ES-I3 (cell line): ENCODE data around the gene LYZL2.
"Not testable (repeated sequence)": the region's sequence is repeated elsewhere in the genome, so short reads cannot be mapped to it uniquely, and the experiment has no call there.

ENCODE experiments used
- H3K36me3 ChIP-seq: 2 replicates; pipeline ENCODE4 v1.6.1; 2013; ENCODE audit warnings: mild to moderate bottlenecking, low read length, control low read depth, moderate library complexity; ENCODE audit not compliant: insufficient read depth
- H3K4me1 ChIP-seq: 2 replicates; pipeline ENCODE4 v1.6.1; 2013; ENCODE audit warnings: mild to moderate bottlenecking, control low read depth, low read length; ENCODE audit not compliant: insufficient read depth
- H3K9ac ChIP-seq: 2 replicates; pipeline ENCODE4 v1.6.1; 2013; ENCODE audit warnings: low read depth, mild to moderate bottlenecking, low read length, moderate library complexity
- H3K9me3 ChIP-seq: 2 replicates; pipeline ENCODE4 v1.6.1; 2013; ENCODE audit warnings: mild to moderate bottlenecking, low read length, moderate library complexity; ENCODE audit not compliant: control insufficient read depth, insufficient read depth

Gene LYZL2

GRCh38 chr10:30629653-30630052 is at the start of gene LYZL2:
Gene LYZL2 (minus strand): TSS chr10:30629753. CDS start chr10:30626915, 2,838 bp downstream.
- H3K9ac ChIP-seq: no peak within 1 kb of the TSS
- H3K9me3 ChIP-seq: no peaks in the 10 kb centered on the region
- H3K36me3 ChIP-seq: no peaks in the 10 kb centered on the region
- no peaks in the 10 kb centered on the region for H3K4me1 ChIP-seq

- H3K9me3 ChIP-seq, H3K9ac ChIP-seq, H3K36me3 ChIP-seq, H3K4me1 ChIP-seq: not testable (repeated sequence)
Observed at GRCh38 chr10:30677616-30678015, 48.1 kb upstream of the LYZL2 start.

- not testable (repeated sequence) for H3K36me3 ChIP-seq, H3K9ac ChIP-seq, H3K4me1 ChIP-seq, H3K9me3 ChIP-seq
Observed at GRCh38 chr10:30677146-30677545, 47.6 kb upstream of the LYZL2 start.

GRCh38 chr10:30675791-30676718 is 46.5 kb upstream of the LYZL2 start:
- Histone ChIP-seq H3K9ac (no peak overlapping the region), H3K9me3 (no peaks in the 10 kb centered on the region), H3K4me1 (no peaks in the 10 kb centered on the region), H3K36me3 (no peaks in the 10 kb centered on the region)

- Histone ChIP-seq H3K9ac (no peak overlapping the region), H3K9me3 (no peaks in the 10 kb centered on the region), H3K36me3 (no peaks in the 10 kb centered on the region), H3K4me1 (no peaks in the 10 kb centered on the region)
Observed at GRCh38 chr10:30674796-30675195, 45.2 kb upstream of the LYZL2 start.

GRCh38 chr10:30673262-30673661 is 43.7 kb upstream of the LYZL2 start:
- H3K9me3 ChIP-seq, H3K9ac ChIP-seq, H3K36me3 ChIP-seq, H3K4me1 ChIP-seq: not testable (repeated sequence)

- H3K9ac ChIP-seq, H3K36me3 ChIP-seq: not testable (repeated sequence)
Observed at GRCh38 chr10:30672338-30672737, 42.8 kb upstream of the LYZL2 start.

GRCh38 chr10:30671026-30671616 is 41.6 kb upstream of the LYZL2 start:
- Histone ChIP-seq H3K36me3 (no peaks in the 10 kb centered on the region), H3K9me3 (no peaks in the 10 kb centered on the region), H3K4me1 (no peaks in the 10 kb centered on the region), H3K9ac (no peak overlapping the region)

More at GRCh38 chr10:30672338-30672737, 42.8 kb upstream of the LYZL2 start:
- H3K4me1 ChIP-seq, H3K9me3 ChIP-seq: not testable (repeated sequence)

GRCh38 chr10:30667982-30668381 is 38.4 kb upstream of the LYZL2 start:
- H3K9ac ChIP-seq, H3K9me3 ChIP-seq, H3K4me1 ChIP-seq, H3K36me3 ChIP-seq: not testable (repeated sequence)

GRCh38 chr10:30663403-30663802 is 33.9 kb upstream of the LYZL2 start:
- H3K36me3 ChIP-seq, H3K9me3 ChIP-seq, H3K4me1 ChIP-seq, H3K9ac ChIP-seq: not testable (repeated sequence)

GRCh38 chr10:30662814-30663213 is 33.3 kb upstream of the LYZL2 start:
- H3K9me3 ChIP-seq: no peaks in the 10 kb centered on the region
- H3K9ac ChIP-seq: no peak overlapping the region
- no peaks in the 10 kb centered on the region for H3K4me1 ChIP-seq
- H3K36me3 ChIP-seq: no peaks in the 10 kb centered on the region

GRCh38 chr10:30660314-30660713 is 30.8 kb upstream of the LYZL2 start:
- H3K9ac ChIP-seq, H3K36me3 ChIP-seq, H3K4me1 ChIP-seq, H3K9me3 ChIP-seq: not testable (repeated sequence)

GRCh38 chr10:30656233-30656632 is 26.7 kb upstream of the LYZL2 start:
- Histone ChIP-seq H3K36me3 (no peaks in the 10 kb centered on the region), H3K4me1 (no peaks in the 10 kb centered on the region), H3K9ac (no peak overlapping the region), H3K9me3 (no peaks in the 10 kb centered on the region)

- H3K36me3 ChIP-seq, H3K9me3 ChIP-seq, H3K4me1 ChIP-seq, H3K9ac ChIP-seq: not testable (repeated sequence)
Observed at GRCh38 chr10:30655001-30655400, 25.4 kb upstream of the LYZL2 start.
